ENCODE data around the gene RSPO3. TPM values are rescaled to one million over a fixed set of nuclear protein-coding genes. Genes with fewer than 3 reads are reported as not detected.

RSPO3 gene
- total and polyA plus RNA-seq, 2 of the 13 experiments (the other 11 are each of a cell fraction or from before 2014, with no cell fraction given): not detected

- no peak for TF ChIP-seq ZNF407 (CRISPR knock-in tag; IDR thresholded peaks at IDR 0.05; ENCODE audit: not compliant biosample characterization)
- no peak for TF ChIP-seq ZIK1 (CRISPR knock-in tag; IDR thresholded peaks at IDR 0.05; ENCODE audit: borderline replicate concordance, low read depth)
These were observed 3.3 kb upstream of the RSPO3 start (continued) for GRCh38 chr6:127115084-127115655.

GRCh38 chr6:127115746-127116145 is 2.7 kb upstream of the RSPO3 start:
- FAIRE-seq: no peak
- ChIA-PET POLR2A (no interaction called here), CTCF (ENCODE audit: low intra/inter-chr PET ratio, low total read pairs) (no interaction called here)
- Histone ChIP-seq H3K27ac (ENCODE audit: extremely low read length, insufficient read depth, low read length) (no peak overlapping the region), H3K79me2 (ENCODE audit: insufficient read depth, low read length) (no peaks in the 10 kb centered on the region), H3K9ac (ENCODE audit: insufficient read depth, low read depth, low read length) (no peak overlapping the region), H2AFZ (ENCODE audit: low read length) (no peak overlapping the region), H3K4me3 (replicated peaks in 1 of 3; ENCODE audit: insufficient read depth in 1 of 3, low read depth in 2 of 3, low read length in 3 of 3) (no peak overlapping the region), H4K20me1 (ENCODE audit: insufficient read depth, low read length) (no peaks in the 10 kb centered on the region), H3K9me3 (ENCODE audit: low read length) (no peaks in the 10 kb centered on the region), H3K27me3 (ENCODE audit: control insufficient read depth in 1 of 2, insufficient read depth in 2 of 2, low read length in 2 of 2) (peaks cover 13 to 37% of the 10 kb centered on the region in 2 experiments; a peak in 4 of 5 replicates), H3K4me1 (ENCODE audit: insufficient read depth, low read length) (no peaks in the 10 kb centered on the region), H3K36me3 (replicated peaks in 1 of 2; ENCODE audit: control insufficient read depth in 1 of 2, insufficient read depth in 2 of 2, low read length in 2 of 2) (no peaks in the 10 kb centered on the region), H3K4me2 (ENCODE audit: low read depth, low read length) (no peak overlapping the region)
- BruUV-seq (replicated peaks): no TSS peak
- in situ Hi-C loops (cut with HindIII; ENCODE audit: extremely low pct_ligation_motif_present, low pct_unique_long_range_greater_than_20kb) (loop anchor here (25.0 kb wide), 4 partner anchors 303 to 1803 kb away; partner anchors contain the start of gene HDDC2), intact Hi-C loops (cut with micrococcal nuclease; ENCODE audit: unreplicated experiment) (no loop called here)
- ATAC-seq: no peak
- no peak for DNase-seq (ENCODE audit: low spot score)
- WGBS (ENCODE audit: low lambda C conversion rate): 5% methylated on average over 3 of the region's 3 CpGs
- no peak for TF ChIP-seq RBFOX2 (IDR thresholded peaks at IDR 0.05; ENCODE audit: low read depth, low read length)
- TF ChIP-seq ZNF468 (CRISPR knock-in tag; IDR thresholded peaks at IDR 0.05): no peak
- no peak for TF ChIP-seq KLF16 (CRISPR knock-in tag; IDR thresholded peaks at IDR 0.05)
- no peak for TF ChIP-seq EZH2 (conservative IDR thresholded peaks at IDR 0.05; ENCODE audit: low read depth, low read length)
- TF ChIP-seq SIX1 (CRISPR knock-in tag; IDR thresholded peaks at IDR 0.05; ENCODE audit: borderline replicate concordance): no peak
- TF ChIP-seq HNRNPLL (IDR thresholded peaks at IDR 0.05; ENCODE audit: low read depth, low read length, poor library complexity, severe bottlenecking): no peak
- TF ChIP-seq ZNF749 (CRISPR knock-in tag; IDR thresholded peaks at IDR 0.05; ENCODE audit: borderline replicate concordance): no peak
- TF ChIP-seq ZSCAN29 (CRISPR knock-in tag; conservative IDR thresholded peaks at IDR 0.05): no peak
- no peak for TF ChIP-seq ZNF597 (CRISPR knock-in tag; IDR thresholded peaks at IDR 0.05)
- no peak for TF ChIP-seq ZNF383 (CRISPR knock-in tag; IDR thresholded peaks at IDR 0.05; ENCODE audit: borderline replicate concordance)
- no peak for TF ChIP-seq ZNF737 (CRISPR knock-in tag; IDR thresholded peaks at IDR 0.05; ENCODE audit: borderline replicate concordance)
- no peak for TF ChIP-seq ZNF550 (CRISPR knock-in tag; IDR thresholded peaks at IDR 0.05; ENCODE audit: borderline replicate concordance)

Data from HepG2 (cell line).